ENCODE data around the gene SSBP2. TPM values are rescaled to one million over a fixed set of nuclear protein-coding genes. Genes with fewer than 3 reads are reported as not detected.

The SSBP2 gene
- total and polyA plus RNA-seq, 2 donors (not counting 1 experiment from before 2014, with no cell fraction given): 44.4 to 63.1 TPM

DNA sequence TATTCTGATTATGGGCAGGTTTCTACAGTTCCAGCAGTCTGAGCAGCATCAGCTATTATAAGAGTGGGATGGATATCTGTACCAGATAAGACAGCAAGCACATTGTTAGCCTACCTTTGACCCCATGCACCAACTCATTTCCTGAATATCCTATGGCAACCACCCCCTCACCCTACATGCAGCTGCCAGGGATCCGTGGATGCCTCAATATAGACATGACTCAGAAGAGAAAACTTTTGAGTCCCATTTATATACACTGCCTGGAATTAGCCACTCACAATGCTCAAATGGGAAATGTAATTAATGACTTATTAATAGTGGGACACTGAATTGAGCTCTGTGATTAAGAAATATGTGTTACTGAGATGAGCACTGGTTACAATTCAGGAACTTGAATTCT is 124.4 kb downstream of the SSBP2 start:
- Histone ChIP-seq H2AFZ (ENCODE audit: low read length) (no peak overlapping the region), H3K36me3 (ENCODE audit: control insufficient read depth, insufficient read depth, low read length) (no peaks in the 10 kb centered on the region), H3K9ac (ENCODE audit: insufficient read depth, low read length) (no peak overlapping the region), H3K4me1 (ENCODE audit: control insufficient read depth, extremely low read depth, insufficient read depth, low read length) (peaks cover 8% of the 10 kb centered on the region), H3K27me3 (ENCODE audit: control insufficient read depth, insufficient read depth, low read length) (no peaks in the 10 kb centered on the region), H3K27ac (ENCODE audit: insufficient read depth, low read length) (peak overlapping the region; percentile 3), H3K4me2 (ENCODE audit: extremely low read depth, insufficient read depth, low read length) (no peak overlapping the region), H4K20me1 (ENCODE audit: control insufficient read depth, extremely low read depth, insufficient read depth, low read length) (no peaks in the 10 kb centered on the region), H3K9me3 (ENCODE audit: control insufficient read depth, insufficient read depth, low read depth, low read length) (no peaks in the 10 kb centered on the region), H3K4me3 (replicated peaks in 1 of 4; ENCODE audit: control extremely low read depth in 1 of 4, insufficient read depth in 1 of 4, low read depth in 3 of 4, low read length in 4 of 4) (no peak overlapping the region), H3K79me2 (ENCODE audit: control insufficient read depth, insufficient read depth, low read length) (no peaks in the 10 kb centered on the region)
- DNase-seq (ENCODE audit: low read depth in 2 of 2): peak; percentile 74 to 91
- no peak for TF ChIP-seq EZH2 (IDR thresholded peaks at IDR 0.05; ENCODE audit: low read length, missing control alignments)
- TF ChIP-seq, protein P1, sequence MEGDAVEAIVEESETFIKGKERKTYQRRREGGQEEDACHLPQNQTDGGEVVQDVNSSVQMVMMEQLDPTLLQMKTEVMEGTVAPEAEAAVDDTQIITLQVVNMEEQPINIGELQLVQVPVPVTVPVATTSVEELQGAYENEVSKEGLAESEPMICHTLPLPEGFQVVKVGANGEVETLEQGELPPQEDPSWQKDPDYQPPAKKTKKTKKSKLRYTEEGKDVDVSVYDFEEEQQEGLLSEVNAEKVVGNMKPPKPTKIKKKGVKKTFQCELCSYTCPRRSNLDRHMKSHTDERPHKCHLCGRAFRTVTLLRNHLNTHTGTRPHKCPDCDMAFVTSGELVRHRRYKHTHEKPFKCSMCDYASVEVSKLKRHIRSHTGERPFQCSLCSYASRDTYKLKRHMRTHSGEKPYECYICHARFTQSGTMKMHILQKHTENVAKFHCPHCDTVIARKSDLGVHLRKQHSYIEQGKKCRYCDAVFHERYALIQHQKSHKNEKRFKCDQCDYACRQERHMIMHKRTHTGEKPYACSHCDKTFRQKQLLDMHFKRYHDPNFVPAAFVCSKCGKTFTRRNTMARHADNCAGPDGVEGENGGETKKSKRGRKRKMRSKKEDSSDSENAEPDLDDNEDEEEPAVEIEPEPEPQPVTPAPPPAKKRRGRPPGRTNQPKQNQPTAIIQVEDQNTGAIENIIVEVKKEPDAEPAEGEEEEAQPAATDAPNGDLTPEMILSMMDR (conservative IDR thresholded peaks at IDR 0.05 in 1 of 2, IDR thresholded peaks at IDR 0.05 in 1 of 2; ENCODE audit: low read depth in 1 of 2, low read length in 2 of 2): no peak

DNA sequence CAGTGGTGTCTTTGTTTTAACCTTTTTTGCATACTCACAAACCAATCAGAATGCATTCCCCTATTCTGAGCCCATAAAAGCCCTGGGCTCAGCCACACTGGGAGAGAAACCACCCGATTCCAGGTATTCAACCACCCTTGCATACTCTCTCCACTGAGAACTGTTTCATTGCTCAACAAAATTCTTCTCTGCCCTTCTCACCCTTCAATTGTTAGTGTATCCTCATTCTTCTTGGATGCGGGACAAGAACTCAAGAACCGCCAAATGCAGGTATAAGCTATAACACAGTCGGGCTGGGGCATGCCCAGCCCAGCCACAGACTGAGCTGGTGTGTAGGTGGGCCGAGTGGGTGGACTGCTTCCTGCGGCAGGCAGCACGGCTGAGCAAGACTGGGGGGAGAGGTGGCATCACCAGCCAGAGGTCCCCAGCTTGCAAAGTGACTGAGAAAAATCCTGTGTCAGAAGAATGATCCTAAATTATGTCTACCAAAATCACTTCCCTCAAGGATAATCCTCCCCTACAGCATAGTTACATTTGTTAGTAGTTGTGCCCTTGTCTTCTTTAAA is 141.0 kb downstream of the SSBP2 start:
- Histone ChIP-seq H3K4me2 (ENCODE audit: extremely low read depth, insufficient read depth, low read length) (no peak overlapping the region), H3K27me3 (ENCODE audit: control insufficient read depth, insufficient read depth, low read length) (no peaks in the 10 kb centered on the region), H3K9me3 (ENCODE audit: control insufficient read depth, insufficient read depth, low read depth, low read length) (no peaks in the 10 kb centered on the region), H3K79me2 (ENCODE audit: control insufficient read depth, insufficient read depth, low read length) (no peaks in the 10 kb centered on the region), H3K27ac (ENCODE audit: insufficient read depth, low read length) (no peak overlapping the region), H4K20me1 (ENCODE audit: control insufficient read depth, extremely low read depth, insufficient read depth, low read length) (no peaks in the 10 kb centered on the region), H3K36me3 (ENCODE audit: control insufficient read depth, insufficient read depth, low read length) (no peaks in the 10 kb centered on the region), H3K9ac (ENCODE audit: insufficient read depth, low read length) (no peak overlapping the region), H2AFZ (ENCODE audit: low read length) (no peak overlapping the region), H3K4me3 (replicated peaks in 1 of 4; ENCODE audit: control extremely low read depth in 1 of 4, insufficient read depth in 1 of 4, low read depth in 3 of 4, low read length in 4 of 4) (no peak overlapping the region), H3K4me1 (ENCODE audit: control insufficient read depth, extremely low read depth, insufficient read depth, low read length) (no peaks in the 10 kb centered on the region)
- no peak for DNase-seq (ENCODE audit: low read depth in 2 of 2)
- no peak for TF ChIP-seq EZH2 (IDR thresholded peaks at IDR 0.05; ENCODE audit: low read length, missing control alignments)
- TF ChIP-seq, protein P1 (conservative IDR thresholded peaks at IDR 0.05 in 1 of 2, IDR thresholded peaks at IDR 0.05 in 1 of 2; ENCODE audit: low read depth in 1 of 2, low read length in 2 of 2): no peak

DNA sequence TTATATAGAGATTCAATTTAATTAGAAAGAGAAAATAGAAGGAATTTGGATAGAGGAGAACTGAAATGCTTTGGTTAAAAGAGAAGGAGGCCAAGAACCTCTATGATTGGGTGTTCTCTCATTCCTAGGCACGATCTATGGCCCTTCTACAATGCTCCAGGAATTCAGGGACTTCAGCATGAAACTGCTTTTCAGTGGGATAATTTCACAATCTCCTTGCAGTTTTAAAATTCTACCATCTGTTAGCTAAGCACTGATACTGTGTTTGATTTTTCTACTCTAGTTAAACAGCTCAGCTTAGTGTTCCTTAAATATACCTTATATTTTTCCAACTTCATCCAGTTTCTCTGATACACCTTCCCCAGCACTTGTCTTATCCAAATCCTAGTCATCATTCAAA is 141.9 kb downstream of the SSBP2 start:
- Histone ChIP-seq H3K9me3 (ENCODE audit: control insufficient read depth, insufficient read depth, low read depth, low read length) (no peaks in the 10 kb centered on the region), H3K4me3 (replicated peaks in 1 of 4; ENCODE audit: control extremely low read depth in 1 of 4, insufficient read depth in 1 of 4, low read depth in 3 of 4, low read length in 4 of 4) (no peak overlapping the region), H3K4me2 (ENCODE audit: extremely low read depth, insufficient read depth, low read length) (no peak overlapping the region), H3K4me1 (ENCODE audit: control insufficient read depth, extremely low read depth, insufficient read depth, low read length) (no peaks in the 10 kb centered on the region), H4K20me1 (ENCODE audit: control insufficient read depth, extremely low read depth, insufficient read depth, low read length) (no peaks in the 10 kb centered on the region), H3K27me3 (ENCODE audit: control insufficient read depth, insufficient read depth, low read length) (no peaks in the 10 kb centered on the region), H3K79me2 (ENCODE audit: control insufficient read depth, insufficient read depth, low read length) (no peaks in the 10 kb centered on the region), H3K9ac (ENCODE audit: insufficient read depth, low read length) (no peak overlapping the region), H3K27ac (ENCODE audit: insufficient read depth, low read length) (no peak overlapping the region), H3K36me3 (ENCODE audit: control insufficient read depth, insufficient read depth, low read length) (no peaks in the 10 kb centered on the region), H2AFZ (ENCODE audit: low read length) (no peak overlapping the region)
- DNase-seq (ENCODE audit: low read depth in 2 of 2): no peak
- TF ChIP-seq EZH2 (IDR thresholded peaks at IDR 0.05; ENCODE audit: low read length, missing control alignments): no peak
- TF ChIP-seq, protein P1 (conservative IDR thresholded peaks at IDR 0.05 in 1 of 2, IDR thresholded peaks at IDR 0.05 in 1 of 2; ENCODE audit: low read depth in 1 of 2, low read length in 2 of 2): no peak
